Measurements from ENCODE around the gene LRP1B.

GRCh38 chr2:140442319-140442718, 1688.5 kb downstream of the LRP1B start:
- TF ChIP-seq, protein P1, sequence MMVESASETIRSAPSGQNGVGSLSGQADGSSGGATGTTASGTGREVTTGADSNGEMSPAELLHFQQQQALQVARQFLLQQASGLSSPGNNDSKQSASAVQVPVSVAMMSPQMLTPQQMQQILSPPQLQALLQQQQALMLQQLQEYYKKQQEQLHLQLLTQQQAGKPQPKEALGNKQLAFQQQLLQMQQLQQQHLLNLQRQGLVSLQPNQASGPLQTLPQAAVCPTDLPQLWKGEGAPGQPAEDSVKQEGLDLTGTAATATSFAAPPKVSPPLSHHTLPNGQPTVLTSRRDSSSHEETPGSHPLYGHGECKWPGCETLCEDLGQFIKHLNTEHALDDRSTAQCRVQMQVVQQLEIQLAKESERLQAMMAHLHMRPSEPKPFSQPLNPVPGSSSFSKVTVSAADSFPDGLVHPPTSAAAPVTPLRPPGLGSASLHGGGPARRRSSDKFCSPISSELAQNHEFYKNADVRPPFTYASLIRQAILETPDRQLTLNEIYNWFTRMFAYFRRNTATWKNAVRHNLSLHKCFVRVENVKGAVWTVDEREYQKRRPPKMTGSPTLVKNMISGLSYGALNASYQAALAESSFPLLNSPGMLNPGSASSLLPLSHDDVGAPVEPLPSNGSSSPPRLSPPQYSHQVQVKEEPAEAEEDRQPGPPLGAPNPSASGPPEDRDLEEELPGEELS (CRISPR knock-in tag; IDR thresholded peaks at IDR 0.05): no peak
- no peak for TF ChIP-seq CTCF (IDR thresholded peaks at IDR 0.05)
- no peak for TF ChIP-seq CBFB (CRISPR knock-in tag; IDR thresholded peaks at IDR 0.05; ENCODE audit: low read depth)
- no peak for TF ChIP-seq MYBL2 (CRISPR knock-in tag; IDR thresholded peaks at IDR 0.05)
- TF ChIP-seq MXD4 (CRISPR knock-in tag; IDR thresholded peaks at IDR 0.05; ENCODE audit: borderline replicate concordance): no peak

Data from WTC11 (cell line).